ENCODE data around the gene CPA4.

The CPA4 gene

GRCh38 chr7:130275826-130276297 is 17.1 kb upstream of the CPA4 start:
- TF ChIP-seq ZNF274 (IDR thresholded peaks at IDR 0.05; ENCODE audit: low read depth, low read length) (no peak), SUZ12 (IDR thresholded peaks at IDR 0.05; ENCODE audit: extremely low read depth, insufficient read depth, insufficient read length) (no peak), YY1 (IDR thresholded peaks at IDR 0.05; ENCODE audit: insufficient read depth, insufficient read length) (no peak)
- H3K27me3 ChIP-seq (ENCODE audit: insufficient read depth, insufficient read length): no peaks in the 10 kb centered on the region
- no peak overlapping the region for H3K9ac ChIP-seq (ENCODE audit: insufficient read length, low read depth)
- no peak for DNase-seq (ENCODE audit: low read depth, low spot score)
- H3K9me3 ChIP-seq (ENCODE audit: insufficient read depth, low read length): no peaks in the 10 kb centered on the region
- no peaks in the 10 kb centered on the region for H3K36me3 ChIP-seq (ENCODE audit: insufficient read depth, insufficient read length, low read length)
- H3K4me1 ChIP-seq (ENCODE audit: insufficient read depth, insufficient read length): peaks cover 7% of the 10 kb centered on the region
- H3K4me3 ChIP-seq (ENCODE audit: insufficient read length, low read depth): no peak overlapping the region

GRCh38 chr7:130276796-130277762 is 15.9 kb upstream of the CPA4 start:
- Histone ChIP-seq H3K4me3 (ENCODE audit: insufficient read length, low read depth) (no peak overlapping the region), H3K4me1 (ENCODE audit: insufficient read depth, insufficient read length) (peaks cover 7% of the 10 kb centered on the region), H3K27me3 (ENCODE audit: insufficient read depth, insufficient read length) (no peaks in the 10 kb centered on the region), H3K9me3 (ENCODE audit: insufficient read depth, low read length) (no peaks in the 10 kb centered on the region), H3K9ac (ENCODE audit: insufficient read length, low read depth) (no peak overlapping the region), H3K36me3 (ENCODE audit: insufficient read depth, insufficient read length, low read length) (no peaks in the 10 kb centered on the region)
- TF ChIP-seq SUZ12 (IDR thresholded peaks at IDR 0.05; ENCODE audit: extremely low read depth, insufficient read depth, insufficient read length): no peak
- no peak for TF ChIP-seq ZNF274 (IDR thresholded peaks at IDR 0.05; ENCODE audit: low read depth, low read length)
- TF ChIP-seq YY1 (IDR thresholded peaks at IDR 0.05; ENCODE audit: insufficient read depth, insufficient read length): no peak
- DNase-seq (ENCODE audit: low read depth, low spot score): no peak

GRCh38 chr7:130277763-130278643 is 15.0 kb upstream of the CPA4 start:
- Histone ChIP-seq H3K9ac (ENCODE audit: insufficient read length, low read depth) (no peak overlapping the region), H3K36me3 (ENCODE audit: insufficient read depth, insufficient read length, low read length) (no peaks in the 10 kb centered on the region), H3K9me3 (ENCODE audit: insufficient read depth, low read length) (no peaks in the 10 kb centered on the region), H3K4me1 (ENCODE audit: insufficient read depth, insufficient read length) (peaks cover 2% of the 10 kb centered on the region), H3K27me3 (ENCODE audit: insufficient read depth, insufficient read length) (no peaks in the 10 kb centered on the region), H3K4me3 (ENCODE audit: insufficient read length, low read depth) (no peak overlapping the region)
- DNase-seq (ENCODE audit: low read depth, low spot score): peak; percentile 70
- TF ChIP-seq YY1 (IDR thresholded peaks at IDR 0.05; ENCODE audit: insufficient read depth, insufficient read length) (no peak), SUZ12 (IDR thresholded peaks at IDR 0.05; ENCODE audit: extremely low read depth, insufficient read depth, insufficient read length) (no peak), ZNF274 (IDR thresholded peaks at IDR 0.05; ENCODE audit: low read depth, low read length) (no peak)

- TF ChIP-seq SUZ12 (IDR thresholded peaks at IDR 0.05; ENCODE audit: extremely low read depth, insufficient read depth, insufficient read length) (no peak), YY1 (IDR thresholded peaks at IDR 0.05; ENCODE audit: insufficient read depth, insufficient read length) (no peak), ZNF274 (IDR thresholded peaks at IDR 0.05; ENCODE audit: low read depth, low read length) (no peak)
- Histone ChIP-seq H3K4me3 (ENCODE audit: insufficient read length, low read depth) (no peak overlapping the region), H3K9ac (ENCODE audit: insufficient read length, low read depth) (no peak overlapping the region), H3K9me3 (ENCODE audit: insufficient read depth, low read length) (no peaks in the 10 kb centered on the region), H3K4me1 (ENCODE audit: insufficient read depth, insufficient read length) (peaks cover 2% of the 10 kb centered on the region), H3K36me3 (ENCODE audit: insufficient read depth, insufficient read length, low read length) (no peaks in the 10 kb centered on the region), H3K27me3 (ENCODE audit: insufficient read depth, insufficient read length) (no peaks in the 10 kb centered on the region)
- no peak for DNase-seq (ENCODE audit: low read depth, low spot score)
Observed at GRCh38 chr7:130278860-130279259, 14.1 kb upstream of the CPA4 start.

- Histone ChIP-seq H3K4me1 (ENCODE audit: insufficient read depth, insufficient read length) (peaks cover 2% of the 10 kb centered on the region), H3K36me3 (ENCODE audit: insufficient read depth, insufficient read length, low read length) (no peaks in the 10 kb centered on the region), H3K9me3 (ENCODE audit: insufficient read depth, low read length) (no peaks in the 10 kb centered on the region), H3K9ac (ENCODE audit: insufficient read length, low read depth) (no peak overlapping the region), H3K4me3 (ENCODE audit: insufficient read length, low read depth) (no peak overlapping the region), H3K27me3 (ENCODE audit: insufficient read depth, insufficient read length) (no peaks in the 10 kb centered on the region)
- DNase-seq (ENCODE audit: low read depth, low spot score): no peak
- TF ChIP-seq SUZ12 (IDR thresholded peaks at IDR 0.05; ENCODE audit: extremely low read depth, insufficient read depth, insufficient read length): no peak
- no peak for TF ChIP-seq ZNF274 (IDR thresholded peaks at IDR 0.05; ENCODE audit: low read depth, low read length)
- no peak for TF ChIP-seq YY1 (IDR thresholded peaks at IDR 0.05; ENCODE audit: insufficient read depth, insufficient read length)
Observed at GRCh38 chr7:130279286-130279685, 13.7 kb upstream of the CPA4 start.

- Histone ChIP-seq H3K4me1 (ENCODE audit: insufficient read depth, insufficient read length) (peaks cover 2% of the 10 kb centered on the region), H3K9me3 (ENCODE audit: insufficient read depth, low read length) (no peaks in the 10 kb centered on the region), H3K36me3 (ENCODE audit: insufficient read depth, insufficient read length, low read length) (no peaks in the 10 kb centered on the region), H3K9ac (ENCODE audit: insufficient read length, low read depth) (no peak overlapping the region), H3K4me3 (ENCODE audit: insufficient read length, low read depth) (no peak overlapping the region), H3K27me3 (ENCODE audit: insufficient read depth, insufficient read length) (no peaks in the 10 kb centered on the region)
- DNase-seq (ENCODE audit: low read depth, low spot score): no peak
- TF ChIP-seq ZNF274 (IDR thresholded peaks at IDR 0.05; ENCODE audit: low read depth, low read length): no peak
- TF ChIP-seq YY1 (IDR thresholded peaks at IDR 0.05; ENCODE audit: insufficient read depth, insufficient read length): no peak
Observed at GRCh38 chr7:130279906-130280305, 13.1 kb upstream of the CPA4 start.

- TF ChIP-seq SUZ12 (IDR thresholded peaks at IDR 0.05; ENCODE audit: extremely low read depth, insufficient read depth, insufficient read length) (no peak), ZNF274 (IDR thresholded peaks at IDR 0.05; ENCODE audit: low read depth, low read length) (no peak), YY1 (IDR thresholded peaks at IDR 0.05; ENCODE audit: insufficient read depth, insufficient read length) (no peak)
- no peak overlapping the region for H3K9ac ChIP-seq (ENCODE audit: insufficient read length, low read depth)
Observed at GRCh38 chr7:130281260-130281659, 11.7 kb upstream of the CPA4 start.

More at GRCh38 chr7:130281260-130281659, 11.7 kb upstream of the CPA4 start:
- no peaks in the 10 kb centered on the region for H3K36me3 ChIP-seq (ENCODE audit: insufficient read depth, insufficient read length, low read length)
- no peaks in the 10 kb centered on the region for H3K9me3 ChIP-seq (ENCODE audit: insufficient read depth, low read length)
- H3K4me1 ChIP-seq (ENCODE audit: insufficient read depth, insufficient read length): no peaks in the 10 kb centered on the region
- no peak for DNase-seq (ENCODE audit: low read depth, low spot score)
- H3K27me3 ChIP-seq (ENCODE audit: insufficient read depth, insufficient read length): no peaks in the 10 kb centered on the region
- no peak overlapping the region for H3K4me3 ChIP-seq (ENCODE audit: insufficient read length, low read depth)

Data from NT2/D1 (cell line).